ENCODE results near the gene SMAD6.
A peak's percentile ranks its signal among the peaks of the same experiment; 100 is the strongest.

Gene SMAD6

GRCh38 chr15:66760968-66761725, 59.1 kb downstream of the SMAD6 start:
- no peak for DNase-seq

GRCh38 chr15:66761726-66762595, 59.9 kb downstream of the SMAD6 start:
- DNase-seq: no peak

- DNase-seq: peak; percentile 31
Observed at GRCh38 chr15:66763186-66764071, 61.4 kb downstream of the SMAD6 start.

- no peak for DNase-seq
Observed at GRCh38 chr15:66764072-66764786, 62.2 kb downstream of the SMAD6 start.

- DNase-seq: no peak
Observed at GRCh38 chr15:66765478-66766281, 63.6 kb downstream of the SMAD6 start.

GRCh38 chr15:66766282-66767230, 64.5 kb downstream of the SMAD6 start:
- no peak for DNase-seq

GRCh38 chr15:66767240-66767659, 65.2 kb downstream of the SMAD6 start:
- no peak for DNase-seq

GRCh38 chr15:66768987-66769386, 67.0 kb downstream of the SMAD6 start:
- no peak for DNase-seq

- DNase-seq: no peak
Observed at GRCh38 chr15:66770518-66771350, 68.7 kb downstream of the SMAD6 start.

- DNase-seq: no peak
Observed at GRCh38 chr15:66771351-66771650, 69.3 kb downstream of the SMAD6 start.

- no peak for DNase-seq
Observed at GRCh38 chr15:66772604-66773128, 70.6 kb downstream of the SMAD6 start.

GRCh38 chr15:66773129-66773873, 71.3 kb downstream of the SMAD6 start:
- DNase-seq: no peak

- peak; percentile 47 for DNase-seq
Observed at GRCh38 chr15:66774001-66774814, 72.2 kb downstream of the SMAD6 start.

GRCh38 chr15:66775127-66776105, 73.4 kb downstream of the SMAD6 start:
- DNase-seq: no peak

- no peak for DNase-seq
Observed at GRCh38 chr15:66777054-66777453, 75.0 kb downstream of the SMAD6 start.

GRCh38 chr15:66777596-66778313, 75.7 kb downstream of the SMAD6 start:
- no peak for DNase-seq
